ENCODE data around the gene SSH2.
"Not testable (repeated sequence)": the region's sequence is repeated elsewhere in the genome, so short reads cannot be mapped to it uniquely, and the experiment has no call there.

Gene SSH2, protein sequence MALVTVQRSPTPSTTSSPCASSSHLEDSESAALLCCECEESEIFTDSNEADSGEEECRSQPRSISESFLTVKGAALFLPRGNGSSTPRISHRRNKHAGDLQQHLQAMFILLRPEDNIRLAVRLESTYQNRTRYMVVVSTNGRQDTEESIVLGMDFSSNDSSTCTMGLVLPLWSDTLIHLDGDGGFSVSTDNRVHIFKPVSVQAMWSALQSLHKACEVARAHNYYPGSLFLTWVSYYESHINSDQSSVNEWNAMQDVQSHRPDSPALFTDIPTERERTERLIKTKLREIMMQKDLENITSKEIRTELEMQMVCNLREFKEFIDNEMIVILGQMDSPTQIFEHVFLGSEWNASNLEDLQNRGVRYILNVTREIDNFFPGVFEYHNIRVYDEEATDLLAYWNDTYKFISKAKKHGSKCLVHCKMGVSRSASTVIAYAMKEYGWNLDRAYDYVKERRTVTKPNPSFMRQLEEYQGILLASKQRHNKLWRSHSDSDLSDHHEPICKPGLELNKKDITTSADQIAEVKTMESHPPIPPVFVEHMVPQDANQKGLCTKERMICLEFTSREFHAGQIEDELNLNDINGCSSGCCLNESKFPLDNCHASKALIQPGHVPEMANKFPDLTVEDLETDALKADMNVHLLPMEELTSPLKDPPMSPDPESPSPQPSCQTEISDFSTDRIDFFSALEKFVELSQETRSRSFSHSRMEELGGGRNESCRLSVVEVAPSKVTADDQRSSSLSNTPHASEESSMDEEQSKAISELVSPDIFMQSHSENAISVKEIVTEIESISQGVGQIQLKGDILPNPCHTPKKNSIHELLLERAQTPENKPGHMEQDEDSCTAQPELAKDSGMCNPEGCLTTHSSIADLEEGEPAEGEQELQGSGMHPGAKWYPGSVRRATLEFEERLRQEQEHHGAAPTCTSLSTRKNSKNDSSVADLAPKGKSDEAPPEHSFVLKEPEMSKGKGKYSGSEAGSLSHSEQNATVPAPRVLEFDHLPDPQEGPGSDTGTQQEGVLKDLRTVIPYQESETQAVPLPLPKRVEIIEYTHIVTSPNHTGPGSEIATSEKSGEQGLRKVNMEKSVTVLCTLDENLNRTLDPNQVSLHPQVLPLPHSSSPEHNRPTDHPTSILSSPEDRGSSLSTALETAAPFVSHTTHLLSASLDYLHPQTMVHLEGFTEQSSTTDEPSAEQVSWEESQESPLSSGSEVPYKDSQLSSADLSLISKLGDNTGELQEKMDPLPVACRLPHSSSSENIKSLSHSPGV (N-terminal part only)

DNA sequence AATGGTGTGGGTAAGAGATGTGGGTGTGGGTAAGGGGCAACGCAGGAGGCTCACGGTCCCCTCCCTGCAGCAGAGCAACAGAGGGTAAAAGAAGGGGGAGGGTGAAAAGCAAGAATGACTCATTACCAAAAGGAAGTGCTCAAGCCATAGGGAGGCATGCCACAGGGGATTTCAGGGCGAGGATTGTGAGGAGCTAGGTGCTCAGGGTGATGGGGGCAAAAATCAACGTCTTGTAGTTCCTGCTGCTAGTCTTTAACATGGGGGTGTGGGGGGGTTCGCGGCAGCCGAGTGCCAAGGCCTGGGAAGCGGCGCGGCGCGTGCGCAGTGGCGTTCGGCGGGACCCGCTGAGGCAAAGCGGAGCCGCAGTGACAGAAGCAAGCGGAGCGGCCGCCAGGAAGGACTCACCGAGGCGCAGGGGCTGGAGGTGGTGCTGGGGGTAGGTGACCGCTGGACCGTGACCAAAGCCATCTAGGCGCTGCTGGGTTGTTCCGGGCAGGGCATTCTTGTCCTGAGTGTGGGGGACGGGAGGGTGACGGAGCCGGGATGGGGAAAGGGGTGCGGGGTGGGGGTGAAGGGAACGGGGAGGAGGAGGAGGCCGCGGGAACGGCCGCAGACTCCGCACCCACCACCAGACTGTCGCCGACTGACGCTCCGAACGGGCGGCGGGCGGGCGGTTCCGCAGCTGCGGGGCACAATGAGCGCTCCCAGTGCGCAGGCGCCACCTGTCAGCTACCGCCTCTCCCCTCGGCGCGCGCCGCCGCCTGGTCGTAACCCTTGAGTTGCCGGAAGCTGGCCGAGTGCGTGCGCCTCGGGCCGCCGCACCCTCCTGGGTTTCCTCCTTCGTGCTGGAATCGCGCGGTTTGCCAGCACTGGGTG, at the start of gene SSH2:
Gene SSH2 (minus strand): TSS at position 696 of the 876 bp plus-strand sequence. CDS start 228 bp downstream, at position 468.
- peak; percentile 59 for DNase-seq

DNA sequence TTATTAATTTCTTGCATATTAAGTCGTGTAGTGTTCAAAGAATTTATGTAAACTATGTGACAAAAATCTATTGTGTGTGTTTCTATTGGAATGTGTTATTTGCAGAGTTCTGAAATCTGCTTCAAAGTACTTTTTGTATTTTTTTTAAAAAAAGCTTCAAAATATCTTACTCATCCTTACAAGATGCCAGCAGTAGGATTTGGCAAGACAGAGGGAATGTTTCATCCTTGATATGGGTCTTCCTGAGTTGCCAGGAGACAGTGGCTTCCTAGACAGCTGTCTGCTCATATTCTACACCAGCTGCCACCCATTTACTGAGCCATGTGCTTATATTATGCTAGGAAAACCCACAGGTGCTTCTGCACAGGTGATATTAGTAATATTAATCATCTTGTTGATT, 47.8 kb upstream of the SSH2 start:
- no peak for DNase-seq

DNA sequence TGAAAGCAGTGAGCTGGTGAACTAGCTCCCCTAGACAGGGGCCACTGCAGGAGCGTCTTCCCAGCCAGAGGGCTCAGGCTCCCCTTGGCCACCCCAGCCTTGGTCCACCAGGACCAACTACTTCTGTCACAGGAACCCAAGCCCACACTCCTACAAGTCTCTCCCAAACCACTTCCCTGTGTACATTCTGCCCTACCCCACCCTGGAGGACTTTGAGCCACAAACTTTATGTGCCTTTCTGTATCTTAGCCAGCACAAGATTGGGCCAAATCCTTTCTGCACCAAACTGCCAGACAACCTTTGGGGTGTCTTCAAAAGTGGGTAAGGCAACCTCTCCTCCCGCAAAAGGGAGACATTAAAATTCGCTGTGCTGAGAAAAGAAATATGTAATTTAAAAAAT, 43.0 kb upstream of the SSH2 start:
- DNase-seq: no peak

DNA sequence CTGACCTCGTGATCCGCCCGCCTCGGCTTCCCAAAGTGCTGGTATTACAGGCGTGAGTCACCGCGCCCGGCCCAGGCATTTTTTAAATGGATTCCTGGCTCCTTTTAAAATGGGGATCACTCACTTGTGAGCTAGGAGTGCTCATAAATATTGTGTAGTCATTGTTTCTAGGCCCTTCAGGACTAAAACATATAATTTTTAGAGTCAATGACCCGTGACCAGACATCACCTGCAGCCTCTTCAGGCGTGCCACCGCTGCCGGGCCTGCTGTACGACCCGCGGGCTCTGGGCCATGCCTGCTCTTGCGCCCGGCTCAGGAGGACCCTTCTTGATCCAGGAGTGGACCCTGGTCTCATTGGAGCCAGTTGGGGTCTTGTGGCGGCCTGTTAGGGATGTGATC, 42.2 kb upstream of the SSH2 start:
- DNase-seq: no peak

DNA sequence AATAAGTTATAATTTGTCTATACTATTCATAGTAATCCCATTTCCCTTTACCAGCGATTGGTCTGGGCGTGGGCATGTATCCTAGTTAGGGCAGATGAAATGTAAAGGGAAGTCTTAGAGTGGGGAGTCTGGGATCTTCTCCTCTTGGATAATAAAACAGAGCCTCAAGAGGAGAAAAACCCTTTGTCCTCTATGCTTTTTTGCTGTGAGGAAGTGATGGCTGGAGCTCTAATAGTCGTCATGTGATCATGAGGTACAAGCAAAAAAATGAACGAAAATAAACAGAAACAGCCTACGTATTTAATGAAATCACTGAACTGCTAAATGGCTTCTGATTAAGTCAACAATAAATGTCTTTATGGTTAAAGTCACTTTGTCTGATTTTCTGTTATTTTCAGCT, 38.2 kb upstream of the SSH2 start:
- DNase-seq: no peak

DNA sequence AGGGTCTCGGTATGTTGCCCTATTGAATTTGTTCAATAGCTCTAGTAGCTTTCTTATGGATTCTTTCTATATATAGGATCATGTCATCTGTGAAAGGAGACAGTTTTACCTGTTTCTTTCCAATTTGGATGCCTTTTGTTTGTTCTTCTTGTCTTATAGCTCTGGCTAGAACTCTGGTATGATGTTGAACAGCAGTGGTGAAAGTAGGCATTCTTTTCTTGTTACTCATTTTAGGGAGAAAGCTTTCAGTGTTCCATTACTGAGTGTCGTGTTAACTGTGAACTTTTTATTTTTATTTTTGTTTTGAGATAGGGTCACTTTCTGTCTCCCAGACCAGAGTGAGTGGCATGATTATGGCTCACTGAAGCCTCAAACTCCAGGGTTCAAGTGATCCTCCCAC, 32.6 kb upstream of the SSH2 start:
- DNase-seq: no peak

DNA sequence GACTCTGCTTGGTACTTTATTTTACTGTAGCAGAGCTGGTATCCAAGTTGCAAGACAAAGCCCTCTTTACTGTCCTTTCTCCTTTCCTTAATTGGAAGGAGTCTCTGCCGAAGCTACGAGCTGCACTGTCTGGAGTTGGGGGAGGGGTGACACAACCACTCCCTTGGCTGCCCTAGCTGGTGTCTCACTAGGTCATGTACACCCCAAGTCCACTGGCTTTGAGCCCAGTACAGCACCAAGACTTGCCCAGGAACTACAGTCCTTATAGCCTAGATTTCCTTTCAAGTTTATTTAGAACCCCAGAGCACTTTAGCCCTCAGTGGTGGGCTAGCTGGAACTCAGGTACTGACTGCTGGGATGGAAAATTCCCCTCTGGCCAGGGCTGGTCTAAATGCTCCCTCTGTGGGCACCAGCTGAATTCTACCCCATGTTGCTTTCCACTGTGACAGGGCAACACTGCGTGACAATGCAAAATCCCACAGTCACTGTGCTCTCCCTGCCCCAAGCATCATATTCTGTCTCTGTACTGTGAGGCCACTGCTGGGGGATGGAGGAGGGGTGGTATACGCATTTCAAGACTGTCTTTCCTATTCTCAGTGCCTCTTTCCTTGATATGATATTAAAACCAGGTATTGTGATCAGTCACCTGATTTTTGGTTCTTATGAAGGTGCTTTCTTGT, 29.8 kb upstream of the SSH2 start:
- no peak for DNase-seq

DNA sequence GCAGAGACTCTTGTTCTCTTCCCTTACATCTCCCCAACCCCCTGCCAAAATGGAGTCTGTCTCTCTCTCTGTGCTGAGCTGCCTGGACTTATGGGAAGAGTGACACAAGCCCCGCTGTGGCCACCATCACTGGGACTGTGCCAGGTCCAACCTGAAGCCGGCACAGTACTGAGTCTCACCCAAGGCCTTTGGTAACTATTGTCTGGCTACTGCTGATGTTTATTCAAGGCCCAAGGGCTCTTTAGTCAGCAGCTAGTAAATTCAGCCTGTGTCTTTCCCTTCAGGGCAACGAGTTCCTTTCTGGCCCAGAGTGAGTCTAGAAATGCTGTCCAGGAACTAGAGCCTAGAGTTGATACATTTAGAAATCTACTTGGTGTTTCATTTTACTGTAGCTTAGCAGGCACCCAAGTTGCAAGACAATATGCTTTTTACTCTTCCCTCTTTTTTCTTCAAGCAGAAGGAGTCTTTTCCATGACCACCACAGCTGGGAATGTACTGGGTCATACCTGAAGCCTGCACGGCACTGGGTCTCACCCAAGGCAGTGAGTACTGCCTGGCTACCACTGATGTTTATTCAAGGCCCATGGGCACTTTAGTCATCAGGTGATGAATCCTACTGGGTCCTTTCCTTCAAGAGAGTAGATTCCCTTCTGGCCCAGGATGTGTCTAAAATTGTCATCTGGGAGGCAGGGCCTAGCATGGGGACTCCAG, 29.1 kb upstream of the SSH2 start:
- DNase-seq: no peak

DNA sequence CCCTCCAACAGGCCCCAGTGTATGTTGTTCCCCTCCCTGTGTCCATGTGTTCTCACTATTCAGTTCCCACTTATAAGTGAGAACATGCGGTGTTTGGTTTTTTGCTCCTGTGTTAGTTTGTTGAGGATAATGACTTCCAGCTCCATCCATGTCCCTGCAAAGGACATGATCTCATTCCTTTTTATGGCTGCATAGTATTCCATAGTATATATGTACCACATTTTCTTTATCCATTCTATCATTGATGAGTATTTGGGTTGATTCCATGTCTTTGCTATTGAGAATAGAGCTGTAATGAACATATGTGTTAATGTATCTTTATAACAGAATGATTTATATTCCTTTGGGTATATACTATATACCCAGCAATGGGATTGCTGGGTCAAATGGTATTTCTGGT, 27.5 kb upstream of the SSH2 start:
- not testable (repeated sequence) for DNase-seq

DNA sequence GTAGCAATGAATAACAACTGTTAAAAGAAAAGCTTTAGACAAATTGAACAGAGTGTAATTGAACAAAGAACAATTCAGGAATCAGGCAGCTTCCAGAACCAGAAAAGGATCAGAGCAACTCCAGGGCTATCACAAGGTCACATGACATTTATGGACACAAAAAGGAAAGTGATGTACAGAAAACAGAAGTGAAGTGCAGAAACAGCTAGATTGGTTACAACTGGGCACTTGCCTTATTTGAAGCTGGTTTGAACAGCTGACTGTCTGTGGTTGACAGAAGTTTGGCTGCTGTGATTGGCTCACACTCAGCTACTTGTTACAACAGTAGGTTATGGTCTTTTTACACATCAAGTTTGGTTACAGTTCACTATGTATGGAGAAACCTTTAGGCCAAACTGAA, 26.2 kb upstream of the SSH2 start:
- DNase-seq: no peak

DNA sequence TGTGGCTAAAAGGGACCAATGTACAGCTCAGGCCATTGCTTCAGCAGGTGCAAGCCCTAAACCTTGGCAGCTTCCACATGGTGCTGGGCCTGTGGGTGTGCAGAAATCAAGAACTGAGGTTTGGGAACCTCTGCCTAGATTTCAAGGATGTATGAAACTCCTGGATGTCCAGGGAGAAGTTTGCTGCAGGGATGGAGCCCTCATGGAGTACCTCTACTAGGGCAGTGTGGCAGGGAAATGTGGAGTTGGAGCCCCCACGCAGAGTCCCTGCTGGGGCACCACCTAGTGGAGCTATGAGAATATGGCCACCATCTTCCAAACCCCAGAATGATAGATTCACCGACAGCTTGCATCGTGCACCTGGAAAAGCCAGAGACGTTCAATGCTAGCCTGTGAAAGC, 24.4 kb upstream of the SSH2 start:
- no peak for DNase-seq

DNA sequence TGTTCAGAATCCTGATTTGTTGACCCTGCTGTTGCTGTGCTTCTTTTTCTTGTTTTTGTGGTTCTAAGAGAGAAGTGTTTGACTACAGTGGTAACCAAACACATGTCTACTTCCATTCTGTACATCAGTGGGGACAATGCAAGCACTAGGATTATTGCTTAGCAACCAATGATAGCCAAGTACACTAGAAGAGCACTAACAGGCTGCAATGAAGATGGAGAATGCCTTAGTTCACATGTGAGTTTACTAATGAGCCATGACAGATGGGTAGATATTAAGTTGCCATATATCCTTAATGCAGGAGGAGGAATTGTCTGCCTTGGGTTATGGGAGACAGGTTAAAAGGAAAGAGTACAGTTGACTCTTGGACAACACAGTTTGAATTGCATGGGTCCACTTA, 19.7 kb upstream of the SSH2 start:
- no peak for DNase-seq

DNA sequence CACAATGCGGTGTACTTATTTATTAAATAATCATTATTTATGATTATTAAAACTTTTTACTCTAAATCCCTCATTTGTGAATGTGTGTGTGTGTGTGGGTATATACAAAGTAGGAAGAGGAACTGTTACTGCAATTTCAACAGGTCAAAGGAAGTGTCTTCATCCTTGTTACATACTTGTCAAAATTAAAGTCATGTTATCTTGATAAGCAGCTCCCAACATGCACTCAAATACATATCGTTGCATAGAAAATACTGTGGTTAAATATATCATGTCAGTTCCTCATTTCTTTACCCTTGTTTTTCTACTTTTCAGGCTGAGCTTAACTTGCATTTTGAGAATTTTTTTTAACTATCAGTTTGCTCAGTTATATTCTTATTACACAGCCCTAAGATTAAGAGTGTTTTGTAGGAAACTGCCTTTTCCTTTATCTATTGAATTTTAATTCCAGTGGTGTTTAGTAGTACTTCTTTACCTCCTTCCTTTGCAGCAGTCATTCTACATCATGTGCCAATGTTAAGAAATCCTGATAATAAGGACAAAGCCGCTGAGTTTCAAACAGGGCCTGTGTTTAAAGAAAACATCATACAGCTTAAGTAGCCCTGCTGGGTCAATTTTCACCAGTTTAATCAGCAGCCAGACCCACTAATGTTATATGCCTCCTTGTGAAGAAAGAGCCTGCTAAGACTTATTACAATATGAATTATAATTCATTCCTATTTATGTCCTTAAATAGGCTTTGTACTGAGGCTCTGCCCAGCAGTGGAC, 18.6 kb upstream of the SSH2 start:
- DNase-seq: peak; percentile 97

DNA sequence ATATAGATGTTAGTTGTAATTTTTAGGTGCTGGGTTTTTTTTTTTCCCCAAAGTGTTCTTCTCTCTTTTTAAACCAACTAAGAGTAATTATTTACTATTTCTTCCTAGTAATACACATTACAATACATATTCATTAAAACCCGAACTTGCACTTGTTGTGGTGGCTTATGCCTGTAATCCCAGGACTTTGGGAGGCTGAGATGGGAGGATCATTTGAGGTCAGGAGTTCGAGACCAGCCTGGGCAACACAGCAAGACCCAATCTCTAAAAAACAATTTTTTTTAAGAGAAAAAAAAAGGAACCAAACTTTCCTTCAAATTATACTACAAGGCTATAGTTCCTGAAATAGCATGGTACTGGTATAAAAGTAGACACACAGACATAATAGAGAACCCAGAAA, 15.3 kb upstream of the SSH2 start:
- DNase-seq: no peak

DNA sequence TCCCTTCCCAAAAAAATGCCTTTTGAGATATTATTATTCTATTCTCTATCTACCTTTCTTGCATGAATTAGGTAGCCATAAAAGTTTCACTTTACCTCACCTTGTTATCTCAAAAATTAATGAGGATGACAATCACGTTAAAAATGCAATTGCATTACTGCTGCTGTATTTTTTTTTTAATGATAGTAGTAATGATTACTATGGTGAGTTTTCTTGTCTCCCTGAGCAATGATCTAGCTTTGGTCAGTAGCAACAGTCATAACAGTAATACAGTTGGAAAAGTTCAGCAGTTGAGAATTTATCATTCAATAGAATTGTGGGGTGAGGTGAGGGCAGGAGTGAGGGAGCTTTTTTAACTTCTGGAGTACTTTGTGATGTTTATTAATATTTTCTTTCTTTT, 11.3 kb upstream of the SSH2 start, which contains the start of gene EFCAB5:
Gene EFCAB5 (plus strand): TSS at position 301 of the 400 bp plus-strand sequence. CDS start 163 bp downstream, outside the sequence.
- DNase-seq: no peak

DNA sequence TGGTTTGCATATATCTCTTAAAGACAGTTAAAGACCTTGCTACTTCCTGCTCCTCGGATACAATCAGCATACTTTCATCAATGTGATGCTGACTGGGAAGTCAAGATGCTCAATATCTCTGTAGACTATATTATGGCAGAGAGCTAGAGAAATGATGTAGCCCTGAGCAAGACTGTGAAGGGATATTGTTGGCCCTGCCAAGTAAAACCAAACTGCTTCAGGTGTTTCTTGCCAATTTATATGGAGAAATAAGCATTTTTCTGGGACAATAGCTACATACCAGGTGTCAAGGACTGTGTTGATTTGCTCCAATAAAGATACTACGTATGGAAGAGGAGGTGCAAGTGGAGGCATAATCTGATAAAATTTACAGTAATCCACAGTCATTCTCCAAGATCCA, 6.7 kb upstream of the SSH2 start:
- DNase-seq: no peak

DNA sequence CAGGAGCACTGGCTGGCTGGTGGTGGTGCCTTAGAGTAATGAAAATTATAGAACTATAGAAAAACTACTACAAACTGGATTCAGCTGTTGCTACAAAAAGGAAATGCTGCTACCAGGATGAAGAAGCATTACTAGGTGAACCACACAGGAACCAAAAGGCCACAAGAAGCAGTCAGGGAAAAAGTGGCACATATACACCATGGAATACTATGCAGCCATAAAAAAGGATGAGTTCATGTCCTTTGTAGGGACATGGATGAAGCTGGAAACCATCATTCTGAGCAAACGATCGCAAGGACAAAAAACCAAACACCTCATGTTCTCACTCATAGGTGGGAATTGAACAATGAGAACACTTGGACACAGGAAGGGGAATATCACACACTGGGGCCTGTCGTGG, 5.9 kb upstream of the SSH2 start:
- not testable (repeated sequence) for DNase-seq

DNA sequence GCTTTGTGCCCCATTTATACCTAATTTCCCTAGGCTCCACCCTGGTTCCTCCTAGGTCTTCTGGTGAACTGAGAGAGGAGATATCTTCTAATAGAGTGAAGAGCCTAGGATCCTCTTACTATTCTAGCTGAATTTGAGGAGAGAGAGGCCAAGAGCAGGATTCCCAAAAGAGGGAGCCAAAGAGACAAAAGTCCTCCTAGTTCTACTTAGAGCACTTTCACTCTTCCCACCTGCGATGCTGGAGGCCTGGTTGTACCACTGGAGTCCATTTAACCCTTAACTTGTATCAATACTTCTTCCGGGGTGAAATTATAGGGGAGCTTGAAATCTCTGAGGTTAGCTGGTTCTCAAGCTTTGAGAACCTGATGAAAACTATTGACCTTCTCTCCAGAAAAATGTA, 3.4 kb upstream of the SSH2 start:
- DNase-seq: no peak

DNA sequence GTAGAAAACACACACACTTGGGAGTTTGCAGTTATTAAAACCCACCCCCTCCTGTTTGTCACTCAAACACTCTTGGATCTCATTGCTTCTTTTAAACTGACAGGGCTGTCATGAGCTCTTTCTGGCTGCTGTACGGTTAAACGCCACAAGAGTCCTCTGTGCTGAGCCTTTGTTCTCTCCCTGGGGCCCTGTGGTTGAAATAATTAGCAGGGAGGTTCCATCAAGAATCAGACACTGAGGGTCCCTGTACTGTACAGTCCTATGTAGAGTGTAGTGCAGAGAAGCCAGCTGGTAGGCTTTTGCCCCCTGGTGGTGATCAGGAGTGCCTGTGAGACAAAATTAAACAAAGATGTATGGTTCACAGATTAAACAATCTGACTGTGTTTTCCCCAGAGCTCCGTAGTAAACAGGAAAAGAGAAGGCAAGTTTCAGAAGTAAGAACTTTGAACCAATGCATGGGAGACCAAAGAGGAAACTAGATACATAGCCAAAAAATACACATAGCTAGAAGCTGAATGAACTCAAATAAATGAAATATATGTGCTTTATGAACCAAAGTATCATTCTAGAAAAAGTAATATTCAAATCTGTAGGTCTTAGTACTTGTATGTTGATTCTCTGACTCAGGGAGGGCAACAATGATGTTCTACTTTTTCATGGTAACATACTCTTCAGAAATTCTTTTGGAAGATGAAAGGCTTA, 1.4 kb upstream of the SSH2 start:
- peak; percentile 90 for DNase-seq

All from SIG-M5 (cell line).